H9 (cell line): Measurements from ENCODE around the gene PLXNA4. TPM values are rescaled to one million over a fixed set of nuclear protein-coding genes. Genes with fewer than 3 reads are reported as not detected.

Experiments used
- DNase-seq: peaks from one replicate; pipeline ENCODE4 v3.0.0-alpha.2; 2017
- H2AFZ ChIP-seq: one replicate; pipeline ENCODE4 v1.6.1; 2013; ENCODE audit warnings: mild to moderate bottlenecking, low read length, control low read depth, moderate library complexity
- H2AK5ac ChIP-seq: 2 replicates; pipeline ENCODE4 v1.6.1; 2013; ENCODE audit warnings: low read length, control low read depth, mixed read lengths; ENCODE audit not compliant: insufficient read length
- H2BK120ac ChIP-seq: one replicate; pipeline ENCODE4 v1.6.1; 2013; ENCODE audit warnings: low read depth, mild to moderate bottlenecking, low read length, control low read depth, inconsistent platforms; ENCODE audit not compliant: poor library complexity, severe bottlenecking
- H2BK12ac ChIP-seq: 2 replicates; pipeline ENCODE4 v1.6.1; 2013; ENCODE audit warnings: low read length, control low read depth, mixed read lengths, low read depth; ENCODE audit not compliant: insufficient read length
- H2BK15ac ChIP-seq: 2 replicates; pipeline ENCODE4 v1.6.1; 2013; ENCODE audit warnings: low read depth, low read length, control low read depth
- H2BK20ac ChIP-seq: one replicate; pipeline ENCODE4 v1.6.1; 2013; ENCODE audit warnings: low read depth, mild to moderate bottlenecking, low read length, control low read depth, inconsistent platforms; ENCODE audit not compliant: poor library complexity, severe bottlenecking
- H2BK5ac ChIP-seq: 2 replicates; pipeline ENCODE4 v1.6.1; 2013; ENCODE audit warnings: low read length, control low read depth, mixed read lengths; ENCODE audit not compliant: insufficient read length
- H3K14ac ChIP-seq: 2 replicates; pipeline ENCODE4 v1.6.1; 2013; ENCODE audit warnings: low read length, control low read depth; ENCODE audit not compliant: insufficient read depth
- H3K18ac ChIP-seq: 2 replicates; pipeline ENCODE4 v1.6.1; 2013; ENCODE audit warnings: low read depth, mild to moderate bottlenecking, mixed read lengths, low read length, control low read depth; ENCODE audit not compliant: insufficient read length
- H3K23ac ChIP-seq: 2 replicates; pipeline ENCODE4 v1.6.1; 2013; ENCODE audit warnings: low read length, control low read depth, mixed read lengths, low read depth; ENCODE audit not compliant: insufficient read length
- H3K23me2 ChIP-seq: 2 replicates; pipeline ENCODE4 v1.6.1; 2013; ENCODE audit warnings: low read depth, mild to moderate bottlenecking, mixed read lengths, low read length, control low read depth; ENCODE audit not compliant: insufficient read length, poor library complexity, severe bottlenecking
- H3K27ac ChIP-seq: 2 replicates; pipeline ENCODE4 v1.5.1; 2013; ENCODE audit warnings: low read length, control low read depth, mixed read lengths, low read depth; ENCODE audit not compliant: insufficient read length
- H3K27me3 ChIP-seq: 2 replicates; pipeline ENCODE4 v1.6.1; 2013; ENCODE audit warnings: low read length, control low read depth, inconsistent platforms; ENCODE audit not compliant: insufficient read depth
- H3K4ac ChIP-seq: 2 replicates; pipeline ENCODE4 v1.6.1; 2013; ENCODE audit warnings: low read depth, mild to moderate bottlenecking, control low read depth, inconsistent platforms, low read length, moderate library complexity
- H3K4me1 ChIP-seq: 2 replicates; pipeline ENCODE4 v1.6.1; 2013; ENCODE audit warnings: low read length, control low read depth, inconsistent platforms; ENCODE audit not compliant: insufficient read depth
- H3K4me2 ChIP-seq: 2 replicates; pipeline ENCODE4 v1.6.1; 2013; ENCODE audit warnings: low read length, control low read depth, mixed read lengths; ENCODE audit not compliant: insufficient read length, insufficient read depth
- H3K56ac ChIP-seq: 2 replicates; pipeline ENCODE4 v1.6.1; 2013; ENCODE audit warnings: low read depth, mild to moderate bottlenecking, mixed read lengths, low read length, control low read depth; ENCODE audit not compliant: insufficient read length
- H3K79me1 ChIP-seq: 2 replicates; pipeline ENCODE4 v1.6.1; 2013; ENCODE audit warnings: low read depth, mild to moderate bottlenecking, moderate library complexity, low read length, control low read depth, inconsistent platforms; ENCODE audit not compliant: insufficient read depth, poor library complexity, severe bottlenecking
- H3K79me2 ChIP-seq: 2 replicates; pipeline ENCODE4 v1.6.1; 2013; ENCODE audit warnings: low read length, control low read depth, inconsistent platforms; ENCODE audit not compliant: insufficient read depth
- H3K9ac ChIP-seq: 2 replicates; pipeline ENCODE4 v1.6.1; 2013; ENCODE audit warnings: low read length, control low read depth, mixed read lengths; ENCODE audit not compliant: insufficient read length; ENCODE audit errors: extremely low read depth
- H3K9me3 ChIP-seq: one replicate; pipeline ENCODE4 v1.6.1; 2013; ENCODE audit warnings: low read depth, low read length, inconsistent platforms; ENCODE audit not compliant: control insufficient read depth
- H3T11ph ChIP-seq: one replicate; pipeline ENCODE4 v1.6.1; 2013; ENCODE audit warnings: mild to moderate bottlenecking, low read length, control low read depth, inconsistent platforms
- H4K20me1 ChIP-seq: one replicate; pipeline ENCODE4 v1.6.1; 2013; ENCODE audit not compliant: control insufficient read depth, insufficient read length, insufficient read depth
- H4K5ac ChIP-seq: 2 replicates; pipeline ENCODE4 v1.6.1; 2013; ENCODE audit warnings: low read depth, mild to moderate bottlenecking, mixed read lengths, low read length, control low read depth; ENCODE audit not compliant: insufficient read length
- H4K8ac ChIP-seq: replicated peaks from 2 replicates; pipeline ENCODE4 v1.6.1; 2013; ENCODE audit warnings: low read length, control low read depth, mixed read lengths, low read depth; ENCODE audit not compliant: insufficient read length
- H4K91ac ChIP-seq: 2 replicates; pipeline ENCODE4 v1.6.1; 2013; ENCODE audit warnings: low read depth, mild to moderate bottlenecking, moderate library complexity, mixed read lengths, low read length, control low read depth; ENCODE audit not compliant: insufficient read length
- H3K27ac Mint-ChIP-seq, 3 experiments: 2 replicates in 2 of 3; 3 replicates in 1 of 3; pipeline ENCODE4 v1.8.0; 2020 to 2021; ENCODE audit warnings: mixed read lengths in 3 of 3, mild to moderate bottlenecking in 1 of 3, moderate library complexity in 1 of 3
- H3K27me3 Mint-ChIP-seq: 2 replicates; pipeline ENCODE4 v1.8.0; 2021; ENCODE audit warnings: low read depth, mild to moderate bottlenecking, moderate library complexity, mixed read lengths
- H3K36me3 Mint-ChIP-seq, 3 experiments: 2 replicates in 2 of 3; 3 replicates in 1 of 3; pipeline ENCODE4 v1.8.0; 2020 to 2021; ENCODE audit warnings: low read depth in 3 of 3, mixed read lengths in 3 of 3; ENCODE audit not compliant: insufficient read depth in 1 of 3
- H3K4me1 Mint-ChIP-seq, 2 experiments: 2 replicates each; pipeline ENCODE4 v1.8.0; 2020; ENCODE audit warnings: mixed read lengths in 2 of 2
- H3K4me3 Mint-ChIP-seq, 2 experiments: 2 replicates in 1 of 2; 3 replicates in 1 of 2; pipeline ENCODE4 v1.8.0; 2020 to 2021; ENCODE audit warnings: mild to moderate bottlenecking in 2 of 2, mixed read lengths in 2 of 2, moderate library complexity in 1 of 2
- H3K9me3 Mint-ChIP-seq, 2 experiments: 2 replicates in 1 of 2; 3 replicates in 1 of 2; pipeline ENCODE4 v1.8.0; 2020; ENCODE audit warnings: mild to moderate bottlenecking in 2 of 2, mixed read lengths in 2 of 2, moderate library complexity in 1 of 2
- CTCF ChIP-seq: fragments of 200-600 bp; sonication (generic); conservative IDR thresholded peaks from 3 replicates; pipeline ENCODE4 v1.8.0; 2021; ENCODE audit warnings: antibody characterized with exemption, mild to moderate bottlenecking
- WGBS: extraction: QIAGEN DNeasy Blood & Tissue Kit; methylation state at CpG from one replicate; pipeline ENCODE4 v1.1.7; 2013; ENCODE audit warnings: missing lambda C conversion rate, low lambda C conversion rate, mixed read lengths; ENCODE audit not compliant: insufficient read length; ENCODE audit errors: extremely low coverage; 5-methylcytosine and 5-hydroxymethylcytosine counted together
- total RNA-seq: library from RNA; stranded (reverse); gene quantifications from 2 replicates; pipeline ENCODE4 v1.2.1, GENCODE V29; 2021

PLXNA4 gene
- total RNA-seq, 1 experiment from 2014 or later = 0.35 TPM

- Histone ChIP-seq H2AFZ (no peak overlapping the region), H3K9ac (no peak overlapping the region), H2BK15ac (no peak overlapping the region), H3K27me3 (no peaks in the 10 kb centered on the region), H3K18ac (no peak overlapping the region), H4K8ac (no peak overlapping the region), H2BK5ac (no peak overlapping the region), H3K14ac (no peak overlapping the region), H4K5ac (no peak overlapping the region), H3K23ac (no peak overlapping the region), H2BK12ac (no peak overlapping the region), H4K91ac (no peak overlapping the region), H4K20me1 (no peaks in the 10 kb centered on the region), H3K4me1 (no peaks in the 10 kb centered on the region; the same call in 1 of the 2 replicates), H3T11ph (no peak overlapping the region), H2AK5ac (no peak overlapping the region), H3K27ac (no peak overlapping the region), H2BK20ac (no peak overlapping the region), H3K23me2 (no peaks in the 10 kb centered on the region), H3K4ac (no peak overlapping the region), H3K9me3 (no peaks in the 10 kb centered on the region), H3K79me1 (no peaks in the 10 kb centered on the region), H2BK120ac (no peak overlapping the region), H3K56ac (no peak overlapping the region), H3K4me2 (no peak overlapping the region), H3K79me2 (no peaks in the 10 kb centered on the region)
- Mint-ChIP-seq H3K27ac (no peak overlapping the region), H3K4me3 (no peak overlapping the region), H3K36me3 (peaks cover 8 to 13% (median 12%) of the 10 kb centered on the region in 3 experiments; a peak in 6 of 7 replicates), H3K4me1 (peaks cover 1 to 7% of the 10 kb centered on the region in 2 experiments; a peak in 2 of 4 replicates), H3K27me3 (peaks cover 76% of the 10 kb centered on the region), H3K9me3 (peaks cover 12 to 21% of the 10 kb centered on the region in 2 experiments)
- WGBS = no CpG with 5 or more reads among the region's 3 CpGs
- no peak for DNase-seq
- TF ChIP-seq CTCF = no peak
These were observed 23.2 kb downstream of the PLXNA4 start for GRCh38 chr7:132553031-132553430.
